Uterus (tissue), 4 donors: ENCODE results near the gene PAFAH1B2. TPM values are rescaled to one million over a fixed set of nuclear protein-coding genes. Genes with fewer than 3 reads are reported as not detected.
A peak's percentile ranks its signal among the peaks of the same experiment; 100 is the strongest.

Experiments
- DNase-seq, 2 donors: peaks; one replicate each; pipeline ENCODE4 v3.0.0-alpha.2; 2019 to 2020
- H3K27ac ChIP-seq, 2 donors: fragments of 200-600 bp; sonication (generic); 1 replicate in 1 of 2; 2 replicates in 1 of 2; pipeline ENCODE4 v1.5.1; 2016 to 2018
- H3K27me3 ChIP-seq, 2 donors: fragments of 200-600 bp; sonication (generic); one replicate each; pipeline ENCODE4 v1.5.1; 2018 to 2019; ENCODE audit warnings: control low read depth in 1 of 2
- H3K36me3 ChIP-seq, 2 donors: fragments of 200-600 bp; sonication (generic); one replicate each; pipeline ENCODE4 v1.5.1; 2019; ENCODE audit warnings: control low read depth in 1 of 2
- H3K4me1 ChIP-seq, 2 donors: fragments of 200-600 bp; sonication (generic); one replicate each; pipeline ENCODE4 v1.5.1; 2018 to 2019; ENCODE audit warnings: control low read depth in 1 of 2
- H3K4me3 ChIP-seq, 2 donors: fragments of 200-600 bp; sonication (generic); 1 replicate in 1 of 2; 2 replicates in 1 of 2; pipeline ENCODE4 v1.5.1; 2018 to 2019; ENCODE audit warnings: mild to moderate bottlenecking in 1 of 2
- H3K9me3 ChIP-seq, 2 donors: fragments of 200-600 bp; sonication (generic); one replicate each; pipeline ENCODE4 v1.5.1; 2019; ENCODE audit warnings: control low read depth in 1 of 2
- POLR2A ChIP-seq, 2 donors: fragments of 450-650 bp; IDR thresholded peaks; one replicate each; pipeline ENCODE4 v1.6.1; 2016; ENCODE audit warnings: antibody characterized with exemption in 2 of 2, mild to moderate bottlenecking in 1 of 2, moderate library complexity in 1 of 2
- intact Hi-C: fragments of 100-400 bp; cut with DNase I; formaldehyde crosslinking; loops from one replicate; pipeline ENCODE4 v1.15.1; 2023; ENCODE audit warnings: low total_unique reads
- total RNA-seq, 4 donors: library from RNA; depleted of rRNA in 3 of 4; stranded (reverse); fragments of >200 nt in 3 of 4; gene quantifications; one replicate each; pipeline versions ENCODE4 v1.1.0 to v1.2.4, GENCODE V29; 2014 to 2023
- TF ChIP-seq, protein P1 (sequence below), 4 experiments: fragments of 200-600 bp in 2 of 4; fragments of 450-650 bp in 2 of 4; sonication (generic) in 2 of 4; IDR thresholded peaks; one replicate each; pipeline ENCODE4 v1.5.1; 2016 to 2019; ENCODE audit warnings: antibody characterized with exemption in 4 of 4, mild to moderate bottlenecking in 2 of 4, moderate library complexity in 1 of 4
- donor health status: DM: yes; HTN: yes; CAD: no.

The PAFAH1B2 gene
- total RNA-seq = 100 to 1,000 TPM in 3 of 4 donors, 10 to 100 TPM in 1; 62.8 to 154 (median 128) TPM

DNA sequence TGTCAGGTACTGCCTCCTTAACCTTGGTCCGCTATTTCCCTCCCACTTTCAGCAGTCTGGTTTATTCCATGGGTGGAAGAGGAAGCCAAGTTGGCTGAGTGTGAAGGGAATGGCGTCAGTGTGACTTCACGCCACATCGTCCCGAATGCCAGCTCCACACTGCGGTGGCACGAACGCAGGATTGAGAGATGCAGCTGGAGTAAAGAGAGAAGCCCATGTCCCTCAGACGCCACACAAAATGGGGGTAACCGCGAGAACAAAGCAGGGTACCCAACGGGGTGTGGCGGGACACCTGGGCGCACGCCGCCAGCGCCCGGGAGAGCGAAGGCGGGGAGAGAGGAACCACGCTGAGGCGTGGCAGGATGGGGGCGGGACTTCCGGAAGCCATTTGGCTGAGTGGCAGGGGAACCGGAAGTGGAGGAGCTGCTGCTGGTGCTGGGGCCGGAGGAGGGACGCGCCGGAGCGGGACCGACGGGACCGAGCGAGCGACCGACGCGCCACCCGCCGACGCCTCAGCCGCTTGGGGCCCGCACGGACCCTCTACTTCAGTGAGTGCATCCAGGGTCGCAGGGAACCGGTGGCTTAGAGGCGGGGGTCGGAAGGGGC, at the start of gene PAFAH1B2:
PAFAH1B2 (plus strand) TSS at position 417 of the 606 bp plus-strand sequence. CDS start 8,161 bp downstream, outside the sequence.
- Histone ChIP-seq H3K4me3 (peak within 1 kb of the TSS; percentile 81 to 91), H3K27ac (peak within 1 kb of the TSS; percentile 89 to 92), H3K27me3 (no peaks in the 10 kb centered on the region), H3K9me3 (no peaks in the 10 kb centered on the region), H3K36me3 (no peaks in the 10 kb centered on the region), H3K4me1 (peaks cover 0 to 9% of the 10 kb centered on the region in 2 donors)
- TF ChIP-seq, protein P1, sequence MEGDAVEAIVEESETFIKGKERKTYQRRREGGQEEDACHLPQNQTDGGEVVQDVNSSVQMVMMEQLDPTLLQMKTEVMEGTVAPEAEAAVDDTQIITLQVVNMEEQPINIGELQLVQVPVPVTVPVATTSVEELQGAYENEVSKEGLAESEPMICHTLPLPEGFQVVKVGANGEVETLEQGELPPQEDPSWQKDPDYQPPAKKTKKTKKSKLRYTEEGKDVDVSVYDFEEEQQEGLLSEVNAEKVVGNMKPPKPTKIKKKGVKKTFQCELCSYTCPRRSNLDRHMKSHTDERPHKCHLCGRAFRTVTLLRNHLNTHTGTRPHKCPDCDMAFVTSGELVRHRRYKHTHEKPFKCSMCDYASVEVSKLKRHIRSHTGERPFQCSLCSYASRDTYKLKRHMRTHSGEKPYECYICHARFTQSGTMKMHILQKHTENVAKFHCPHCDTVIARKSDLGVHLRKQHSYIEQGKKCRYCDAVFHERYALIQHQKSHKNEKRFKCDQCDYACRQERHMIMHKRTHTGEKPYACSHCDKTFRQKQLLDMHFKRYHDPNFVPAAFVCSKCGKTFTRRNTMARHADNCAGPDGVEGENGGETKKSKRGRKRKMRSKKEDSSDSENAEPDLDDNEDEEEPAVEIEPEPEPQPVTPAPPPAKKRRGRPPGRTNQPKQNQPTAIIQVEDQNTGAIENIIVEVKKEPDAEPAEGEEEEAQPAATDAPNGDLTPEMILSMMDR (IDR thresholded peaks at IDR 0.05) = no peak
- TF ChIP-seq POLR2A (IDR thresholded peaks at IDR 0.05) = peak; percentile 54 to 84
- intact Hi-C loops = no loop called here
- peak; percentile 95 to 96 for DNase-seq

DNA sequence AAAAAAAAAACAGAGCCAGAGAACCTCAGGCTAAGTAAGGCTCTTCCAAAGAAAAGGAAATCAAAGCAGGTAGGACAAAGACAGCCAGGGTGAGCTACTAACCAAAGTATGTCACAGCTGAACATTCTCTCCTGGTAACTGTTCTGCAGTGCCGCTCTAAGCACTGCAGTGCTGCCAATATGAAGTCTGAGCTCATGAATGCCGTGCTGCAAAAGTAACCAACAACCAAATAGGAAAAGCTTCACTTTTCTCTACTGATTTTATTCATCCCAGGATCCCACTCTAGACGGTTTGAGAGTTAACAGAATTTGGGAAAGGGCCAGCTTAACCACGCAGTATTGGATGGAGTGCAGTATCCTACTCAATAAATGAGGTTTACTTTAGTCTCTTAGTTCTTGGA, 49.3 kb upstream of the PAFAH1B2 start:
- peak overlapping the region; percentile 97 to 99 for H3K27ac ChIP-seq
- no peak overlapping the region for H3K4me3 ChIP-seq
- no peaks in the 10 kb centered on the region for H3K4me1 ChIP-seq
- no peaks in the 10 kb centered on the region for H3K9me3 ChIP-seq
- TF ChIP-seq POLR2A (IDR thresholded peaks at IDR 0.05) = no peak
- TF ChIP-seq, protein P1 (IDR thresholded peaks at IDR 0.05) = no peak
- intact Hi-C loops = no loop called here
- no peak for DNase-seq
- H3K27me3 ChIP-seq = no peaks in the 10 kb centered on the region
- H3K36me3 ChIP-seq = no peaks in the 10 kb centered on the region

- intact Hi-C loops = no loop called here
These were observed 48.6 kb upstream of the PAFAH1B2 start for GRCh38 chr11:117095284-117096161.

GRCh38 chr11:117096201-117096991, 47.7 kb upstream of the PAFAH1B2 start:
- Histone ChIP-seq H3K36me3 (no peaks in the 10 kb centered on the region), H3K4me1 (no peaks in the 10 kb centered on the region), H3K27me3 (no peaks in the 10 kb centered on the region), H3K9me3 (no peaks in the 10 kb centered on the region), H3K4me3 (peak overlapping the region in 1 of 2 donors; percentile 4), H3K27ac (peak overlapping the region; percentile 97 to 99)
- no peak for TF ChIP-seq POLR2A (IDR thresholded peaks at IDR 0.05)
- TF ChIP-seq, protein P1 (IDR thresholded peaks at IDR 0.05) = no peak
- intact Hi-C loops = no loop called here
- DNase-seq = no peak

More at GRCh38 chr11:117095284-117096161, 48.6 kb upstream of the PAFAH1B2 start:
- no peaks in the 10 kb centered on the region for H3K4me1 ChIP-seq
- no peak overlapping the region for H3K4me3 ChIP-seq
- DNase-seq = no peak
- no peaks in the 10 kb centered on the region for H3K27me3 ChIP-seq
- no peaks in the 10 kb centered on the region for H3K36me3 ChIP-seq
- no peaks in the 10 kb centered on the region for H3K9me3 ChIP-seq
- H3K27ac ChIP-seq = peak overlapping the region; percentile 97 to 99
- TF ChIP-seq POLR2A (IDR thresholded peaks at IDR 0.05) = no peak
- TF ChIP-seq, protein P1 (IDR thresholded peaks at IDR 0.05) = no peak
